GM12878 (cell line): ENCODE data around the gene TRERF1. TPM values are rescaled to one million over a fixed set of nuclear protein-coding genes. Genes with fewer than 3 reads are reported as not detected.

Experiments
- ASH2L ChIP-seq: fragments of 300-600, 200-600 bp; sonication (generic); IDR thresholded peaks from 2 replicates; pipeline ENCODE4 v1.6.1; 2017; ENCODE audit warnings: low read depth, mild to moderate bottlenecking, borderline replicate concordance
- BACH1 ChIP-seq: fragments of 450-650 bp; IDR thresholded peaks from 2 replicates; pipeline ENCODE4 v1.6.1; 2017; ENCODE audit warnings: mild to moderate bottlenecking, borderline replicate concordance
- CEBPZ ChIP-seq: fragments of 150-350 bp; IDR thresholded peaks from 2 replicates; pipeline ENCODE4 v1.6.1; 2016; ENCODE audit warnings: low read depth, low read length
- E2F4 ChIP-seq: IDR thresholded peaks from 2 replicates; pipeline ENCODE4 v1.6.1; 2012; ENCODE audit warnings: low read depth, low read length, improper control_type of control experiment
- HDAC2 ChIP-seq: fragments of 200-600 bp; sonication (generic); IDR thresholded peaks from 2 replicates; pipeline ENCODE4 v1.6.1; 2017
- IRF3 ChIP-seq: fragments of 450-650 bp; IDR thresholded peaks from 2 replicates; pipeline ENCODE4 v1.6.1; 2014; ENCODE audit warnings: mild to moderate bottlenecking
- IRF4 ChIP-seq: IDR thresholded peaks from 2 replicates; pipeline ENCODE4 v1.6.1; 2011; ENCODE audit warnings: low read depth, low read length
- PRDM15 ChIP-seq: fragments of 450-650 bp; formaldehyde crosslinking; IDR thresholded peaks from 2 replicates; pipeline ENCODE4 v1.4.0; 2020; ENCODE audit warnings: mild to moderate bottlenecking, moderate library complexity
- RB1 ChIP-seq: fragments of 450-650 bp; formaldehyde crosslinking; IDR thresholded peaks from 2 replicates; pipeline ENCODE4 v1.6.1; 2017; ENCODE audit warnings: mild to moderate bottlenecking, borderline replicate concordance
- SRF ChIP-seq, 2 experiments: IDR thresholded peaks; 2 replicates each; pipeline ENCODE4 v1.6.1; 2011; ENCODE audit warnings: low read depth in 2 of 2, low read length in 2 of 2, mild to moderate bottlenecking in 1 of 2, moderate library complexity in 1 of 2
- YBX1 ChIP-seq: fragments of 450-650 bp; IDR thresholded peaks from 2 replicates; pipeline ENCODE4 v1.6.1; 2016; ENCODE audit warnings: antibody characterized with exemption
- ZNF384 ChIP-seq: IDR thresholded peaks from 2 replicates; pipeline ENCODE4 v1.6.1; 2012; ENCODE audit warnings: low read depth, mild to moderate bottlenecking, low read length, improper control_type of control experiment, borderline replicate concordance
- polyA plus RNA-seq, 11 experiments: library from polyadenylated mRNA; depleted of rRNA in 4 of 11; unstranded in 6 of 11; stranded (reverse) in 5 of 11; fragments of >200 nt; fragmentation: Nextera tagmentation in 4 of 11; fragmentation: Illumina TruSeq in 1 of 11; extraction: Ambion mirVana in 4 of 11; extraction: Trizol in 1 of 11; gene quantifications; 1 replicate in 1 of 11; 2 replicates in 10 of 11; pipeline versions ENCODE4 v1.2.1 to v1.2.3, GENCODE V29; 2011 to 2016; ENCODE audit warnings: inconsistent platforms in 2 of 11, missing spikeins in 2 of 11, low read depth in 1 of 11
- total RNA-seq, 4 experiments: library from RNA; depleted of rRNA in 3 of 4; stranded (reverse); fragments of >200 nt in 3 of 4; fragmentation: Illumina TruSeq in 1 of 4; extraction: Trizol in 1 of 4; gene quantifications; 2 replicates each; pipeline versions ENCODE4 v1.2.1 to v1.2.3, GENCODE V29; 2013 to 2021
- TF ChIP-seq, protein P1 (sequence below), 3 experiments: IDR thresholded peaks in 2 of 3; conservative IDR thresholded peaks in 1 of 3; 2 replicates each; pipeline ENCODE4 v1.5.1; 2011; ENCODE audit warnings: low read depth in 3 of 3, low read length in 3 of 3, mild to moderate bottlenecking in 3 of 3, control low read depth in 2 of 3, moderate library complexity in 2 of 3, inconsistent platforms in 1 of 3, mixed read lengths in 1 of 3; ENCODE audit not compliant: control insufficient read depth in 2 of 3, insufficient read depth in 1 of 3; ENCODE audit errors: extremely low read depth in 1 of 3
- TF ChIP-seq, protein P2 (sequence below): fragments of 450-650 bp; IDR thresholded peaks from 2 replicates; pipeline ENCODE4 v1.6.1; 2017; ENCODE audit warnings: mild to moderate bottlenecking, moderate library complexity

The TRERF1 gene
- total and polyA plus RNA-seq, 10 of the 15 experiments (the other 5 are each of a cell fraction or from before 2014, with no cell fraction given): 2.2 to 19.4 (median 7.2) TPM

DNA sequence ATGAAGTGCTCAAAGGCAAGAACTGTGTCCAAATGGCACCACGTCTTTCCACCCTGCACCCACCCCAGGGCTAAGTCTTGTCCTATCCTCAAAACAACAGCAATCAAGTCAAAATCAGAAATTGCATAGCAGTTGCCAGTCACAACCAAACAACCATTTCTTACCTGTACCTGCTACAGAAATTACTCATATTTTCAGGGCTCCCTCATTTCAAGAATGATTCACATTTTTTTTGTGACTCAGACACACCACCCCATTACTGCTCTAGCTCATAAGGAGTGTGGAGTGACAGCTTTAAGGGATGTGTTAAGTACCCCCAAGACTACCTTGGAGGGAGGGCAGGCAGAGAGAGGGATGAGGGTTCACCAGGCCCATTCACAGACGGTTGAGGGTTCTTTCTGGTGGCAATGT is 111.7 kb downstream of the TRERF1 start (continued):
- TF ChIP-seq ZNF384: 0 out of 2 replicates have a peak, but pooled peaks have one; percentile 35
- no peak for TF ChIP-seq YBX1
- TF ChIP-seq, protein P1, sequence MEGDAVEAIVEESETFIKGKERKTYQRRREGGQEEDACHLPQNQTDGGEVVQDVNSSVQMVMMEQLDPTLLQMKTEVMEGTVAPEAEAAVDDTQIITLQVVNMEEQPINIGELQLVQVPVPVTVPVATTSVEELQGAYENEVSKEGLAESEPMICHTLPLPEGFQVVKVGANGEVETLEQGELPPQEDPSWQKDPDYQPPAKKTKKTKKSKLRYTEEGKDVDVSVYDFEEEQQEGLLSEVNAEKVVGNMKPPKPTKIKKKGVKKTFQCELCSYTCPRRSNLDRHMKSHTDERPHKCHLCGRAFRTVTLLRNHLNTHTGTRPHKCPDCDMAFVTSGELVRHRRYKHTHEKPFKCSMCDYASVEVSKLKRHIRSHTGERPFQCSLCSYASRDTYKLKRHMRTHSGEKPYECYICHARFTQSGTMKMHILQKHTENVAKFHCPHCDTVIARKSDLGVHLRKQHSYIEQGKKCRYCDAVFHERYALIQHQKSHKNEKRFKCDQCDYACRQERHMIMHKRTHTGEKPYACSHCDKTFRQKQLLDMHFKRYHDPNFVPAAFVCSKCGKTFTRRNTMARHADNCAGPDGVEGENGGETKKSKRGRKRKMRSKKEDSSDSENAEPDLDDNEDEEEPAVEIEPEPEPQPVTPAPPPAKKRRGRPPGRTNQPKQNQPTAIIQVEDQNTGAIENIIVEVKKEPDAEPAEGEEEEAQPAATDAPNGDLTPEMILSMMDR (IDR thresholded peaks at IDR 0.05 in 2 of 3, conservative IDR thresholded peaks at IDR 0.05 in 1 of 3; ENCODE audit: control insufficient read depth in 2 of 3, extremely low read depth in 1 of 3, insufficient read depth in 1 of 3, low read depth in 3 of 3, low read length in 3 of 3): no peak
- no peak for TF ChIP-seq ASH2L
- peak; percentile 99 for TF ChIP-seq IRF4
- TF ChIP-seq HDAC2: no peak
- peak; percentile 60 for TF ChIP-seq BACH1
- no peak for TF ChIP-seq PRDM15 (CRISPR knock-in tag)
- TF ChIP-seq, protein P2, sequence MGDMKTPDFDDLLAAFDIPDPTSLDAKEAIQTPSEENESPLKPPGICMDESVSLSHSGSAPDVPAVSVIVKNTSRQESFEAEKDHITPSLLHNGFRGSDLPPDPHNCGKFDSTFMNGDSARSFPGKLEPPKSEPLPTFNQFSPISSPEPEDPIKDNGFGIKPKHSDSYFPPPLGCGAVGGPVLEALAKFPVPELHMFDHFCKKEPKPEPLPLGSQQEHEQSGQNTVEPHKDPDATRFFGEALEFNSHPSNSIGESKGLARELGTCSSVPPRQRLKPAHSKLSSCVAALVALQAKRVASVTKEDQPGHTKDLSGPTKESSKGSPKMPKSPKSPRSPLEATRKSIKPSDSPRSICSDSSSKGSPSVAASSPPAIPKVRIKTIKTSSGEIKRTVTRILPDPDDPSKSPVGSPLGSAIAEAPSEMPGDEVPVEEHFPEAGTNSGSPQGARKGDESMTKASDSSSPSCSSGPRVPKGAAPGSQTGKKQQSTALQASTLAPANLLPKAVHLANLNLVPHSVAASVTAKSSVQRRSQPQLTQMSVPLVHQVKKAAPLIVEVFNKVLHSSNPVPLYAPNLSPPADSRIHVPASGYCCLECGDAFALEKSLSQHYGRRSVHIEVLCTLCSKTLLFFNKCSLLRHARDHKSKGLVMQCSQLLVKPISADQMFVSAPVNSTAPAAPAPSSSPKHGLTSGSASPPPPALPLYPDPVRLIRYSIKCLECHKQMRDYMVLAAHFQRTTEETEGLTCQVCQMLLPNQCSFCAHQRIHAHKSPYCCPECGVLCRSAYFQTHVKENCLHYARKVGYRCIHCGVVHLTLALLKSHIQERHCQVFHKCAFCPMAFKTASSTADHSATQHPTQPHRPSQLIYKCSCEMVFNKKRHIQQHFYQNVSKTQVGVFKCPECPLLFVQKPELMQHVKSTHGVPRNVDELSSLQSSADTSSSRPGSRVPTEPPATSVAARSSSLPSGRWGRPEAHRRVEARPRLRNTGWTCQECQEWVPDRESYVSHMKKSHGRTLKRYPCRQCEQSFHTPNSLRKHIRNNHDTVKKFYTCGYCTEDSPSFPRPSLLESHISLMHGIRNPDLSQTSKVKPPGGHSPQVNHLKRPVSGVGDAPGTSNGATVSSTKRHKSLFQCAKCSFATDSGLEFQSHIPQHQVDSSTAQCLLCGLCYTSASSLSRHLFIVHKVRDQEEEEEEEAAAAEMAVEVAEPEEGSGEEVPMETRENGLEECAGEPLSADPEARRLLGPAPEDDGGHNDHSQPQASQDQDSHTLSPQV: no peak
- TF ChIP-seq RB1: no peak
- no peak for TF ChIP-seq E2F4
- TF ChIP-seq IRF3: no peak
- no peak for TF ChIP-seq CEBPZ
- peak in 1 of 2 experiments; percentile 89; a peak in 2 of 4 replicates for TF ChIP-seq SRF (IDR thresholded peaks at IDR 0.05; ENCODE audit: low read depth in 2 of 2, low read length in 2 of 2)
